ENCODE data around the gene RAD51D.

The RAD51D gene

DNA sequence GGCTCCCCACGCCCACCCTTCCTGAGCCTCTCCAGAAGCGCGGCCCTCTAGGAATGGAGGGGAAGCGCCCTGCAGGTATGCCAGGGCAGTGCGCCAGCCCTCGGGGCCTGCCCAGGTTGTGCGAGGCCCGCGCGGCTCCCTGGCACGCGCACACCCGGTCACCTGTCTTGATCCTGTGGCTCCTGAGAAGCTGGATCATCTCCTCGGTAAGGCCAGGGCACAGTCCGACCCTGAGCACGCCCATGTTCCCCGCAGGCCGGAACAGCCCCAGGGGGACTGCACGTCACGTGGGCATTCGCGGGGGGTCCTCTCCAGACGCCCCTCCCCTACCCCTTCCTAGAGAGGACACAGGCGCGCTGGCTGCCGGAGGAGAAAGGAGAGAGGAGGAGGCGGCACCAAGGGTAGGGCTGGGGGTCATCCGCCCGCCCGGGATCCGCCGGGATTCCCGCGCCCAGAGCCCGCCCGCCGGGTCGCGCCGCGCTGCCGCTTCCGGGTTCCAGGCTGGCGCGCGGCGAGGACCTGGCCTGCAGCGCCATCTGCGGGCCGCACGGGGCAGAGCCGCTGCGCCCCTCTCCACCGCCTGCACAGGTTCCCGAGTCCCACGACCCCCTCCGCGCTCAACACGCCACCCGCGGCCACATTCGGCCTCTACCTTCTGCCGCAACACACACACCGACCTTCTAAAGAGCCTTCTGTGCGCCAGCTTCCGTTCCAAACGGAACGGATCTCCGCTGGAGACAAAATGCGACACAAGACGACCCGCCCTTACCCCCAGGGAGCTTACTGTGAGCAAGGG, at the start of gene RAD51D (continued):
- TF ChIP-seq, protein P1, sequence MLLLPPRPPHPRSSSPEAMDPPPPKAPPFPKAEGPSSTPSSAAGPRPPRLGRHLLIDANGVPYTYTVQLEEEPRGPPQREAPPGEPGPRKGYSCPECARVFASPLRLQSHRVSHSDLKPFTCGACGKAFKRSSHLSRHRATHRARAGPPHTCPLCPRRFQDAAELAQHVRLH (tag by site-specific recombination; IDR thresholded peaks at IDR 0.05): no peak; the same call in none of the 2 replicates
- TF ChIP-seq ZBTB20 (tag by site-specific recombination; IDR thresholded peaks at IDR 0.05) (peak; percentile 56; the same call in 1 of the 2 replicates), ZNF239 (tag by site-specific recombination; IDR thresholded peaks at IDR 0.05) (no peak), ZNF391 (tag by site-specific recombination; IDR thresholded peaks at IDR 0.05; ENCODE audit: borderline replicate concordance, low read depth) (no peak), ZFP69B (tag by site-specific recombination; IDR thresholded peaks at IDR 0.05) (0 out of 2 replicates have a peak, but pooled peaks have one; percentile 23), GLIS2 (tag by site-specific recombination; IDR thresholded peaks at IDR 0.05) (peak; percentile 99), ZNF830 (tag by site-specific recombination; IDR thresholded peaks at IDR 0.05; ENCODE audit: low read depth) (no peak), KLF9 (tag by site-specific recombination; IDR thresholded peaks at IDR 0.05; ENCODE audit: low read depth) (peak; percentile 72), ZNF10 (tag by site-specific recombination; IDR thresholded peaks at IDR 0.05) (no peak), SCRT1 (tag by site-specific recombination; IDR thresholded peaks at IDR 0.05; ENCODE audit: borderline replicate concordance) (no peak; the same call in 1 of the 2 replicates), RBAK (tag by site-specific recombination; IDR thresholded peaks at IDR 0.05) (no peak), ZNF623 (tag by site-specific recombination; IDR thresholded peaks at IDR 0.05) (no peak), ZNF416 (tag by site-specific recombination; IDR thresholded peaks at IDR 0.05) (no peak), ZNF791 (tag by site-specific recombination; IDR thresholded peaks at IDR 0.05) (no peak), ZNF184 (tag by site-specific recombination; IDR thresholded peaks at IDR 0.05) (no peak), ZNF610 (tag by site-specific recombination; IDR thresholded peaks at IDR 0.05; ENCODE audit: borderline replicate concordance) (no peak), ZNF140 (tag by site-specific recombination; IDR thresholded peaks at IDR 0.05) (no peak), SETDB1 (IDR thresholded peaks at IDR 0.05; ENCODE audit: insufficient read length, low read length) (no peak), ZNF202 (tag by site-specific recombination; IDR thresholded peaks at IDR 0.05; ENCODE audit: borderline replicate concordance) (no peak), ZNF112 (tag by site-specific recombination; IDR thresholded peaks at IDR 0.05) (no peak), GLI4 (tag by site-specific recombination; IDR thresholded peaks at IDR 0.05) (no peak), ZNF621 (tag by site-specific recombination; IDR thresholded peaks at IDR 0.05) (no peak), ZNF132 (tag by site-specific recombination; IDR thresholded peaks at IDR 0.05; ENCODE audit: borderline replicate concordance) (no peak), ZBTB1 (tag by site-specific recombination; IDR thresholded peaks at IDR 0.05) (no peak), ZSCAN30 (tag by site-specific recombination; IDR thresholded peaks at IDR 0.05) (peak; percentile 92), GFI1B (tag by site-specific recombination; IDR thresholded peaks at IDR 0.05) (no peak), ZNF747 (tag by site-specific recombination; IDR thresholded peaks at IDR 0.05) (no peak), ZNF514 (tag by site-specific recombination; IDR thresholded peaks at IDR 0.05) (no peak), ZNF169 (tag by site-specific recombination; IDR thresholded peaks at IDR 0.05) (no peak), ZNF157 (tag by site-specific recombination; IDR thresholded peaks at IDR 0.05) (no peak)
- TF ChIP-seq, protein P2, sequence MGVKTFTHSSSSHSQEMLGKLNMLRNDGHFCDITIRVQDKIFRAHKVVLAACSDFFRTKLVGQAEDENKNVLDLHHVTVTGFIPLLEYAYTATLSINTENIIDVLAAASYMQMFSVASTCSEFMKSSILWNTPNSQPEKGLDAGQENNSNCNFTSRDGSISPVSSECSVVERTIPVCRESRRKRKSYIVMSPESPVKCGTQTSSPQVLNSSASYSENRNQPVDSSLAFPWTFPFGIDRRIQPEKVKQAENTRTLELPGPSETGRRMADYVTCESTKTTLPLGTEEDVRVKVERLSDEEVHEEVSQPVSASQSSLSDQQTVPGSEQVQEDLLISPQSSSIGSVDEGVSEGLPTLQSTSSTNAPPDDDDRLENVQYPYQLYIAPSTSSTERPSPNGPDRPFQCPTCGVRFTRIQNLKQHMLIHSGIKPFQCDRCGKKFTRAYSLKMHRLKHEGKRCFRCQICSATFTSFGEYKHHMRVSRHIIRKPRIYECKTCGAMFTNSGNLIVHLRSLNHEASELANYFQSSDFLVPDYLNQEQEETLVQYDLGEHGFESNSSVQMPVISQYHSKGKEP (tag by site-specific recombination; IDR thresholded peaks at IDR 0.05): peak; percentile 58; the same call in 1 of the 2 replicates
- TF ChIP-seq, protein P3, sequence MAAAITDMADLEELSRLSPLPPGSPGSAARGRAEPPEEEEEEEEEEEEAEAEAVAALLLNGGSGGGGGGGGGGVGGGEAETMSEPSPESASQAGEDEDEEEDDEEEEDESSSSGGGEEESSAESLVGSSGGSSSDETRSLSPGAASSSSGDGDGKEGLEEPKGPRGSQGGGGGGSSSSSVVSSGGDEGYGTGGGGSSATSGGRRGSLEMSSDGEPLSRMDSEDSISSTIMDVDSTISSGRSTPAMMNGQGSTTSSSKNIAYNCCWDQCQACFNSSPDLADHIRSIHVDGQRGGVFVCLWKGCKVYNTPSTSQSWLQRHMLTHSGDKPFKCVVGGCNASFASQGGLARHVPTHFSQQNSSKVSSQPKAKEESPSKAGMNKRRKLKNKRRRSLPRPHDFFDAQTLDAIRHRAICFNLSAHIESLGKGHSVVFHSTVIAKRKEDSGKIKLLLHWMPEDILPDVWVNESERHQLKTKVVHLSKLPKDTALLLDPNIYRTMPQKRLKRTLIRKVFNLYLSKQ (tag by site-specific recombination; IDR thresholded peaks at IDR 0.05; ENCODE audit: borderline replicate concordance): no peak
- TF ChIP-seq, protein P4, sequence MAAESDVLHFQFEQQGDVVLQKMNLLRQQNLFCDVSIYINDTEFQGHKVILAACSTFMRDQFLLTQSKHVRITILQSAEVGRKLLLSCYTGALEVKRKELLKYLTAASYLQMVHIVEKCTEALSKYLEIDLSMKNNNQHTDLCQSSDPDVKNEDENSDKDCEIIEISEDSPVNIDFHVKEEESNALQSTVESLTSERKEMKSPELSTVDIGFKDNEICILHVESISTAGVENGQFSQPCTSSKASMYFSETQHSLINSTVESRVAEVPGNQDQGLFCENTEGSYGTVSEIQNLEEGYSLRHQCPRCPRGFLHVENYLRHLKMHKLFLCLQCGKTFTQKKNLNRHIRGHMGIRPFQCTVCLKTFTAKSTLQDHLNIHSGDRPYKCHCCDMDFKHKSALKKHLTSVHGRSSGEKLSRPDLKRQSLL (tag by site-specific recombination; IDR thresholded peaks at IDR 0.05): no peak
